ENCODE measurements around the gene TPRG1L. TPM values are rescaled to one million over a fixed set of nuclear protein-coding genes. Genes with fewer than 3 reads are reported as not detected.

TPRG1L gene
- total and polyA plus RNA-seq, 2 experiments from 2014 or later: 6.2 to 20.3 TPM

DNA sequence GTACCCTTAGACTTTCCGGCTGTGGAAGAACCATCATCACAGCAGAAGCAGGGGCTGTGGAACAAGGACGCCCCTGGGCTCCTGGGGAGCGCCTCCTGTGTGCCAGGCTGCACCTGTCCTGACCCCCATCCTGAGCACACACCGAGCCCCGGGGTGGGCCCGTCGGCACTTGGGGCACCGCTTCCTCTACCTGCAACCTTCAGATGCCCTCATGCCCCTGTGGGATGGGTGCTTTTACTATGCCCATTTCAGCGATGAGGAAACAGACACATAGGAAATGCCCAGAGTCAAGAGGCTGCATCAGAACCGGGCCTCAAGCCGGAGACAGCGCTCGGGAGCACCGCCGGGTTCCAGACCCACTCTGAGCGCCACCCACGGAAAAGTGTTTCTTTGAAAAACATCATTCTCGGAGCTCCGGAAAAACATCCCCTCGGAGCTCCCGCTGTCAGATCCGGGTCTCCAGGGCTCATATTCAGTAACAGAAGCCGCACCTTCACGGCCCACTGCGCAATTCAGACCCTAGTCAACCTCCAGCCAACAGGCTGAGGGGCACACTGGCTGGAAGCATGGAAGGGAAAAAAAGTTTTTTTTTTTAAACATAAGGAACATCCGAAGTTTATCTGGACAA is 8.0 kb downstream of the TPRG1L start:
- Mint-ChIP-seq H3K27me3 (ENCODE audit: insufficient read depth, low read depth, poor library complexity) (peaks cover 7% of the 10 kb centered on the region), H3K4me3 (no peak overlapping the region), H3K4me1 (peaks cover 3% of the 10 kb centered on the region), H3K36me3 (ENCODE audit: low read depth) (peaks cover 51% of the 10 kb centered on the region), H3K27ac (no peak overlapping the region), H3K9me3 (no peaks in the 10 kb centered on the region)
- no peaks in the 10 kb centered on the region for H3K79me2 ChIP-seq (replicated peaks; ENCODE audit: insufficient read depth)
- ATAC-seq (no peak), DNase-seq (ENCODE audit: low spot score) (no peak)
- no peaks in the 10 kb centered on the region for H3K9me2 ChIP-seq (ENCODE audit: insufficient read depth)
- H3F3A ChIP-seq (replicated peaks; ENCODE audit: low read depth): no peaks in the 10 kb centered on the region; the same call in 1 of the 2 replicates
- no peak overlapping the region for H3K4me3 ChIP-seq
- no peak overlapping the region for H3K27ac ChIP-seq (ENCODE audit: low read depth)
- H2AFZ ChIP-seq: no peak overlapping the region
- peaks cover 3% of the 10 kb centered on the region; the same call in 1 of the 2 replicates for H4K20me1 ChIP-seq (replicated peaks; ENCODE audit: insufficient read depth)
- no peak overlapping the region for H3K4me2 ChIP-seq
- peaks cover 8% of the 10 kb centered on the region; the same call in 1 of the 2 replicates for H3K36me3 ChIP-seq (ENCODE audit: insufficient read depth)
- TF ChIP-seq, protein P1, sequence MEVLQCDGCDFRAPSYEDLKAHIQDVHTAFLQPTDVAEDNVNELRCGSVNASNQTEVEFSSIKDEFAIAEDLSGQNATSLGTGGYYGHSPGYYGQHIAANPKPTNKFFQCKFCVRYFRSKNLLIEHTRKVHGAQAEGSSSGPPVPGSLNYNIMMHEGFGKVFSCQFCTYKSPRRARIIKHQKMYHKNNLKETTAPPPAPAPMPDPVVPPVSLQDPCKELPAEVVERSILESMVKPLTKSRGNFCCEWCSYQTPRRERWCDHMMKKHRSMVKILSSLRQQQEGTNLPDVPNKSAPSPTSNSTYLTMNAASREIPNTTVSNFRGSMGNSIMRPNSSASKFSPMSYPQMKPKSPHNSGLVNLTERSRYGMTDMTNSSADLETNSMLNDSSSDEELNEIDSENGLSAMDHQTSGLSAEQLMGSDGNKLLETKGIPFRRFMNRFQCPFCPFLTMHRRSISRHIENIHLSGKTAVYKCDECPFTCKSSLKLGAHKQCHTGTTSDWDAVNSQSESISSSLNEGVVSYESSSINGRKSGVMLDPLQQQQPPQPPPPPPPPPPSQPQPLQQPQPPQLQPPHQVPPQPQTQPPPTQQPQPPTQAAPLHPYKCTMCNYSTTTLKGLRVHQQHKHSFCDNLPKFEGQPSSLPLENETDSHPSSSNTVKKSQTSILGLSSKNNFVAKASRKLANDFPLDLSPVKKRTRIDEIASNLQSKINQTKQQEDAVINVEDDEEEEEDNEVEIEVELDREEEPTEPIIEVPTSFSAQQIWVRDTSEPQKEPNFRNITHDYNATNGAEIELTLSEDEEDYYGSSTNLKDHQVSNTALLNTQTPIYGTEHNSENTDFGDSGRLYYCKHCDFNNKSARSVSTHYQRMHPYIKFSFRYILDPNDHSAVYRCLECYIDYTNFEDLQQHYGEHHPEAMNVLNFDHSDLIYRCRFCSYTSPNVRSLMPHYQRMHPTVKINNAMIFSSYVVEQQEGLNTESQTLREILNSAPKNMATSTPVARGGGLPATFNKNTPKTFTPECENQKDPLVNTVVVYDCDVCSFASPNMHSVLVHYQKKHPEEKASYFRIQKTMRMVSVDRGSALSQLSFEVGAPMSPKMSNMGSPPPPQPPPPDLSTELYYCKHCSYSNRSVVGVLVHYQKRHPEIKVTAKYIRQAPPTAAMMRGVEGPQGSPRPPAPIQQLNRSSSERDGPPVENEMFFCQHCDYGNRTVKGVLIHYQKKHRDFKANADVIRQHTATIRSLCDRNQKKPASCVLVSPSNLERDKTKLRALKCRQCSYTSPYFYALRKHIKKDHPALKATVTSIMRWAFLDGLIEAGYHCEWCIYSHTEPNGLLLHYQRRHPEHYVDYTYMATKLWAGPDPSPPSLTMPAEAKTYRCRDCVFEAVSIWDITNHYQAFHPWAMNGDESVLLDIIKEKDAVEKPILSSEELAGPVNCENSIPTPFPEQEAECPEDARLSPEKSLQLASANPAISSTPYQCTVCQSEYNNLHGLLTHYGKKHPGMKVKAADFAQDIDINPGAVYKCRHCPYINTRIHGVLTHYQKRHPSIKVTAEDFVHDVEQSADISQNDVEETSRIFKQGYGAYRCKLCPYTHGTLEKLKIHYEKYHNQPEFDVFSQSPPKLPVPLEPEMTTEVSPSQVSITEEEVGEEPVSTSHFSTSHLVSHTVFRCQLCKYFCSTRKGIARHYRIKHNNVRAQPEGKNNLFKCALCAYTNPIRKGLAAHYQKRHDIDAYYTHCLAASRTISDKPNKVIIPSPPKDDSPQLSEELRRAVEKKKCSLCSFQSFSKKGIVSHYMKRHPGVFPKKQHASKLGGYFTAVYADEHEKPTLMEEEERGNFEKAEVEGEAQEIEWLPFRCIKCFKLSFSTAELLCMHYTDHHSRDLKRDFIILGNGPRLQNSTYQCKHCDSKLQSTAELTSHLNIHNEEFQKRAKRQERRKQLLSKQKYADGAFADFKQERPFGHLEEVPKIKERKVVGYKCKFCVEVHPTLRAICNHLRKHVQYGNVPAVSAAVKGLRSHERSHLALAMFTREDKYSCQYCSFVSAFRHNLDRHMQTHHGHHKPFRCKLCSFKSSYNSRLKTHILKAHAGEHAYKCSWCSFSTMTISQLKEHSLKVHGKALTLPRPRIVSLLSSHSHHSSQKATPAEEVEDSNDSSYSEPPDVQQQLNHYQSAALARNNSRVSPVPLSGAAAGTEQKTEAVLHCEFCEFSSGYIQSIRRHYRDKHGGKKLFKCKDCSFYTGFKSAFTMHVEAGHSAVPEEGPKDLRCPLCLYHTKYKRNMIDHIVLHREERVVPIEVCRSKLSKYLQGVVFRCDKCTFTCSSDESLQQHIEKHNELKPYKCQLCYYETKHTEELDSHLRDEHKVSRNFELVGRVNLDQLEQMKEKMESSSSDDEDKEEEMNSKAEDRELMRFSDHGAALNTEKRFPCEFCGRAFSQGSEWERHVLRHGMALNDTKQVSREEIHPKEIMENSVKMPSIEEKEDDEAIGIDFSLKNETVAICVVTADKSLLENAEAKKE (CRISPR knock-in tag; IDR thresholded peaks at IDR 0.05): no peak
- TF ChIP-seq, protein P2, sequence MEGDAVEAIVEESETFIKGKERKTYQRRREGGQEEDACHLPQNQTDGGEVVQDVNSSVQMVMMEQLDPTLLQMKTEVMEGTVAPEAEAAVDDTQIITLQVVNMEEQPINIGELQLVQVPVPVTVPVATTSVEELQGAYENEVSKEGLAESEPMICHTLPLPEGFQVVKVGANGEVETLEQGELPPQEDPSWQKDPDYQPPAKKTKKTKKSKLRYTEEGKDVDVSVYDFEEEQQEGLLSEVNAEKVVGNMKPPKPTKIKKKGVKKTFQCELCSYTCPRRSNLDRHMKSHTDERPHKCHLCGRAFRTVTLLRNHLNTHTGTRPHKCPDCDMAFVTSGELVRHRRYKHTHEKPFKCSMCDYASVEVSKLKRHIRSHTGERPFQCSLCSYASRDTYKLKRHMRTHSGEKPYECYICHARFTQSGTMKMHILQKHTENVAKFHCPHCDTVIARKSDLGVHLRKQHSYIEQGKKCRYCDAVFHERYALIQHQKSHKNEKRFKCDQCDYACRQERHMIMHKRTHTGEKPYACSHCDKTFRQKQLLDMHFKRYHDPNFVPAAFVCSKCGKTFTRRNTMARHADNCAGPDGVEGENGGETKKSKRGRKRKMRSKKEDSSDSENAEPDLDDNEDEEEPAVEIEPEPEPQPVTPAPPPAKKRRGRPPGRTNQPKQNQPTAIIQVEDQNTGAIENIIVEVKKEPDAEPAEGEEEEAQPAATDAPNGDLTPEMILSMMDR (conservative IDR thresholded peaks at IDR 0.05; ENCODE audit: low read depth in 2 of 2): no peak
- TF ChIP-seq POLR2AphosphoS5 (IDR thresholded peaks at IDR 0.05; ENCODE audit: low read depth) (no peak), ZNF114 (CRISPR knock-in tag; IDR thresholded peaks at IDR 0.05) (no peak), NANOG (IDR thresholded peaks at IDR 0.05; ENCODE audit: borderline replicate concordance) (no peak), JUNB (IDR thresholded peaks at IDR 0.05; ENCODE audit: unreplicated experiment) (no peak), ZNF331 (CRISPR knock-in tag; IDR thresholded peaks at IDR 0.05; ENCODE audit: low read depth) (no peak), EZH2phosphoT487 (IDR thresholded peaks at IDR 0.05; ENCODE audit: unreplicated experiment) (no peak), EZH2 (IDR thresholded peaks at IDR 0.05; ENCODE audit: low read depth, unreplicated experiment) (no peak)
- TF ChIP-seq, protein P3, sequence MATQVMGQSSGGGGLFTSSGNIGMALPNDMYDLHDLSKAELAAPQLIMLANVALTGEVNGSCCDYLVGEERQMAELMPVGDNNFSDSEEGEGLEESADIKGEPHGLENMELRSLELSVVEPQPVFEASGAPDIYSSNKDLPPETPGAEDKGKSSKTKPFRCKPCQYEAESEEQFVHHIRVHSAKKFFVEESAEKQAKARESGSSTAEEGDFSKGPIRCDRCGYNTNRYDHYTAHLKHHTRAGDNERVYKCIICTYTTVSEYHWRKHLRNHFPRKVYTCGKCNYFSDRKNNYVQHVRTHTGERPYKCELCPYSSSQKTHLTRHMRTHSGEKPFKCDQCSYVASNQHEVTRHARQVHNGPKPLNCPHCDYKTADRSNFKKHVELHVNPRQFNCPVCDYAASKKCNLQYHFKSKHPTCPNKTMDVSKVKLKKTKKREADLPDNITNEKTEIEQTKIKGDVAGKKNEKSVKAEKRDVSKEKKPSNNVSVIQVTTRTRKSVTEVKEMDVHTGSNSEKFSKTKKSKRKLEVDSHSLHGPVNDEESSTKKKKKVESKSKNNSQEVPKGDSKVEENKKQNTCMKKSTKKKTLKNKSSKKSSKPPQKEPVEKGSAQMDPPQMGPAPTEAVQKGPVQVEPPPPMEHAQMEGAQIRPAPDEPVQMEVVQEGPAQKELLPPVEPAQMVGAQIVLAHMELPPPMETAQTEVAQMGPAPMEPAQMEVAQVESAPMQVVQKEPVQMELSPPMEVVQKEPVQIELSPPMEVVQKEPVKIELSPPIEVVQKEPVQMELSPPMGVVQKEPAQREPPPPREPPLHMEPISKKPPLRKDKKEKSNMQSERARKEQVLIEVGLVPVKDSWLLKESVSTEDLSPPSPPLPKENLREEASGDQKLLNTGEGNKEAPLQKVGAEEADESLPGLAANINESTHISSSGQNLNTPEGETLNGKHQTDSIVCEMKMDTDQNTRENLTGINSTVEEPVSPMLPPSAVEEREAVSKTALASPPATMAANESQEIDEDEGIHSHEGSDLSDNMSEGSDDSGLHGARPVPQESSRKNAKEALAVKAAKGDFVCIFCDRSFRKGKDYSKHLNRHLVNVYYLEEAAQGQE (IDR thresholded peaks at IDR 0.05; ENCODE audit: unreplicated experiment): no peak
- H3K27me3 ChIP-seq (ENCODE audit: insufficient read depth): no peaks in the 10 kb centered on the region
- H3K4me1 ChIP-seq (ENCODE audit: insufficient read depth): no peaks in the 10 kb centered on the region
